PC-9 (cell line): ENCODE data around the gene NINJ1. TPM values are rescaled to one million over a fixed set of nuclear protein-coding genes. Genes with fewer than 3 reads are reported as not detected.
A peak's percentile ranks its signal among the peaks of the same experiment; 100 is the strongest.

Experiments used
- BruUV-seq: library from RNA; stranded (reverse); fragments of 400-500 nt; replicated peaks from 2 replicates; lab custom pipeline; 2021; lab: Mats Ljungman, UMichigan
- CTCF ChIA-PET: fragments of 300-600 bp; sonication (Branson Sonifier 250); formaldehyde crosslinking; loops from one replicate; lab custom pipeline; 2022; ENCODE audit warnings: antibody characterized with exemption; lab: Charles Lee
- POLR2A ChIA-PET: fragments of 300-600 bp; sonication (Branson Sonifier 250); formaldehyde crosslinking; loops from one replicate; lab custom pipeline; 2022; ENCODE audit warnings: antibody characterized with exemption; ENCODE audit not compliant: unreplicated experiment; lab: Charles Lee
- DNase-seq, 2 experiments: peaks; one replicate each; pipeline versions ENCODE4 v3.0.0 to v3.0.0-alpha.2; 2015 to 2022; ENCODE audit warnings: mixed read lengths in 1 of 2
- H2AFZ ChIP-seq: fragments of 200-600 bp; sonication (generic); 2 replicates; pipeline ENCODE4 v1.8.1; 2017; ENCODE audit warnings: antibody characterized with exemption
- H3F3A ChIP-seq: fragments of 200-600 bp; sonication (generic); 2 replicates; pipeline ENCODE4 v1.8.1; 2017; ENCODE audit warnings: antibody characterized with exemption, mild to moderate bottlenecking, low read depth; ENCODE audit not compliant: insufficient read depth
- H3K27ac ChIP-seq: fragments of 200-600 bp; sonication (generic); 2 replicates; pipeline ENCODE4 v1.6.1; 2016; ENCODE audit warnings: mixed run types
- H3K27me3 ChIP-seq: fragments of 200-600 bp; sonication (generic); 2 replicates; pipeline ENCODE4 v1.6.1; 2016; ENCODE audit warnings: low read depth, mixed run types; ENCODE audit not compliant: insufficient read depth
- H3K36me3 ChIP-seq: fragments of 200-600 bp; sonication (generic); 2 replicates; pipeline ENCODE4 v1.6.1; 2016; ENCODE audit warnings: low read depth, mixed run types
- H3K4me1 ChIP-seq: fragments of 200-600 bp; sonication (generic); replicated peaks from 2 replicates; pipeline ENCODE4 v1.6.1; 2016; ENCODE audit warnings: mixed run types; ENCODE audit not compliant: insufficient read depth
- H3K4me2 ChIP-seq: fragments of 200-600 bp; sonication (generic); 2 replicates; pipeline ENCODE4 v1.6.1; 2017; ENCODE audit warnings: mixed run types
- H3K4me3 ChIP-seq: fragments of 200-600 bp; sonication (generic); 2 replicates; pipeline ENCODE4 v1.6.1; 2016; ENCODE audit warnings: mixed run types
- H3K79me2 ChIP-seq: fragments of 200-600 bp; sonication (generic); 2 replicates; pipeline ENCODE4 v1.6.1; 2017; ENCODE audit warnings: low read depth, mixed run types
- H3K9me2 ChIP-seq: fragments of 200-600 bp; sonication (generic); 2 replicates; pipeline ENCODE4 v1.8.1; 2017; ENCODE audit warnings: mild to moderate bottlenecking; ENCODE audit not compliant: insufficient read depth
- H3K9me3 ChIP-seq: fragments of 200-600 bp; sonication (generic); 2 replicates; pipeline ENCODE4 v1.8.1; 2016; ENCODE audit warnings: low read depth; ENCODE audit not compliant: insufficient read depth
- H4K20me1 ChIP-seq: fragments of 200-600 bp; sonication (generic); 2 replicates; pipeline ENCODE4 v1.8.1; 2017; ENCODE audit not compliant: insufficient read depth
- CTCF ChIP-seq: fragments of 200-600 bp; sonication (generic); conservative IDR thresholded peaks from 2 replicates; pipeline ENCODE4 v1.6.1; 2017; ENCODE audit warnings: mixed run types, antibody characterized with exemption, mild to moderate bottlenecking, moderate library complexity
- EZH2 ChIP-seq: fragments of 200-600 bp; sonication (generic); IDR thresholded peaks from 2 replicates; pipeline ENCODE4 v1.8.0; 2017; ENCODE audit warnings: antibody characterized with exemption, low read depth
- intact Hi-C: fragments of 100-400 bp; cut with micrococcal nuclease; formaldehyde crosslinking; loops from one replicate; pipeline ENCODE4 v1.10.0; 2022; ENCODE audit not compliant: unreplicated experiment
- total RNA-seq: library from RNA; stranded (reverse); gene quantifications from 2 replicates; pipeline ENCODE4 v1.2.3, GENCODE V29; 2021

The NINJ1 gene
- total RNA-seq, 1 experiment from 2014 or later, result 115 TPM

GRCh38 chr9:93111371-93112115 lies 22.5 kb downstream of the NINJ1 start:
- TF ChIP-seq CTCF (no peak), EZH2 (no peak)
- Histone ChIP-seq H3K36me3 (0 out of 2 replicates have a peak, but pooled peaks cover 15% of the 10 kb centered on the region), H3K4me3 (peak overlapping the region; percentile 9; the same call in 1 of the 2 replicates), H3K9me2 (no peaks in the 10 kb centered on the region), H3K27ac (peak overlapping the region; percentile 97), H3K27me3 (no peaks in the 10 kb centered on the region), H3F3A (peaks cover 75% of the 10 kb centered on the region), H2AFZ (no peak overlapping the region), H3K9me3 (no peaks in the 10 kb centered on the region), H3K4me2 (peak overlapping the region; percentile 69), H4K20me1 (no peaks in the 10 kb centered on the region), H3K4me1 (peaks cover 82% of the 10 kb centered on the region), H3K79me2 (peaks cover 52% of the 10 kb centered on the region)
- peak; percentile 96 to 97 for DNase-seq
- ChIA-PET POLR2A (interaction anchor here (0.6 to 1.0 kb wide), 5 partner anchors 8 to 137 kb away, joined by 3 to 12 read pairs (median 6); partner anchors contain the start of gene NINJ1), CTCF (interaction anchor here (1.2 kb wide), 1 partner anchor 43 kb away, joined by 3 read pairs; no protein-coding TSS in a partner anchor)
- intact Hi-C loops, result loop anchor here (1.0 to 5.0 kb wide), 4 partner anchors 112 to 344 kb away; partner anchors contain the start of genes FAM120A and FAM120AOS
- BruUV-seq, result TSS peak; percentile 29

DNA sequence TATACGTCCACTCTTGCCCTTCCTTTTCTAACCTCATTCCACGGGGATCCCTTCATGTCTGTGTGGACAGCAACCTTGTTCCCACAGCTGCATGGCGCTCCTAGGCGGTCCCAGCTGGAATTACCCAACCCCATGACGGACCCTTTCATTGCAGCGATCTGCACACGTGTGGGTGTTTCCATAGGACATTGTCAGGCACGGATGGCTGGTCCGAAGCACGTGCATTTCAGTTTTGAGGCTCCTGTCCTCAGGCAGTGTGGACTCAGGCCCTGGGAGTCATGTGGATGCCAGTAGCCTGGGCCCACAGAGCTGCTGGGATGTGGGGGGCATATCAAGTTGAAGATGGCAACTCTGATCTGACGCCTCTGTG lies 23.1 kb downstream of the NINJ1 start:
- no peak overlapping the region; the same call in 1 of the 2 replicates for H3K4me3 ChIP-seq
- peak overlapping the region; percentile 97 for H3K27ac ChIP-seq
- ChIA-PET POLR2A (no interaction called here), CTCF (interaction anchor here (1.2 kb wide), 1 partner anchor 43 kb away, joined by 3 read pairs; no protein-coding TSS in a partner anchor)
- no peaks in the 10 kb centered on the region for H3K9me3 ChIP-seq
- no peak overlapping the region for H2AFZ ChIP-seq
- H3K36me3 ChIP-seq, result 0 out of 2 replicates have a peak, but pooled peaks cover 15% of the 10 kb centered on the region
- no peaks in the 10 kb centered on the region for H3K9me2 ChIP-seq
- no peaks in the 10 kb centered on the region for H3K27me3 ChIP-seq
- TF ChIP-seq EZH2 (no peak), CTCF (no peak)
- intact Hi-C loops, result loop anchor here (1.0 to 5.0 kb wide), 4 partner anchors 112 to 344 kb away; partner anchors contain the start of genes FAM120A and FAM120AOS
- peak overlapping the region; percentile 69 for H3K4me2 ChIP-seq
- H3K4me1 ChIP-seq, result peaks cover 77% of the 10 kb centered on the region
- BruUV-seq, result no TSS peak
- DNase-seq, result no peak
- no peaks in the 10 kb centered on the region for H4K20me1 ChIP-seq
- H3F3A ChIP-seq, result peaks cover 70% of the 10 kb centered on the region
- H3K79me2 ChIP-seq, result peaks cover 57% of the 10 kb centered on the region

- CTCF ChIA-PET, result no interaction called here
- no peak for TF ChIP-seq CTCF
- no peak for TF ChIP-seq EZH2
- Histone ChIP-seq H3K27ac (peak overlapping the region; percentile 97), H3F3A (peaks cover 70% of the 10 kb centered on the region), H3K9me2 (no peaks in the 10 kb centered on the region), H3K79me2 (peaks cover 63% of the 10 kb centered on the region), H3K36me3 (0 out of 2 replicates have a peak, but pooled peaks cover 15% of the 10 kb centered on the region), H3K4me2 (peak overlapping the region; percentile 69), H3K27me3 (no peaks in the 10 kb centered on the region), H4K20me1 (no peaks in the 10 kb centered on the region), H3K4me1 (peaks cover 77% of the 10 kb centered on the region), H3K4me3 (no peak overlapping the region), H2AFZ (no peak overlapping the region), H3K9me3 (no peaks in the 10 kb centered on the region)
- POLR2A ChIA-PET, result no interaction called here
- DNase-seq, result no peak
- BruUV-seq, result no TSS peak
- intact Hi-C loops, result loop anchor here (5.0 kb wide), 3 partner anchors 138 to 343 kb away; partner anchors contain the start of genes FAM120A and FAM120AOS
These were observed 23.7 kb downstream of the NINJ1 start for GRCh38 chr9:93110311-93110855.
